GM18861 (cell line): Measurements from ENCODE around the gene GTF2H1.
"Not testable (repeated sequence)": the region's sequence is repeated elsewhere in the genome, so short reads cannot be mapped to it uniquely, and the experiment has no call there.

Source experiments
- ATAC-seq: cut with Tn5 transposase; IDR thresholded peaks from one replicate; pipeline ENCODE4 v1.9.1; 2021; ENCODE audit not compliant: unreplicated experiment

GTF2H1 gene

GRCh38 chr11:18317551-18317950, 4.8 kb upstream of the GTF2H1 start:
- no peak for ATAC-seq

- no peak for ATAC-seq
Observed at GRCh38 chr11:18319914-18320313, 2.5 kb upstream of the GTF2H1 start.

GRCh38 chr11:18320617-18321016, 1.8 kb upstream of the GTF2H1 start:
- no peak for ATAC-seq

- peak; percentile 2 for ATAC-seq
Observed at GRCh38 chr11:18321578-18321968, 794 bp upstream of the GTF2H1 start.

GRCh38 chr11:18322818-18323570, 627 bp downstream of the GTF2H1 start:
- no peak for ATAC-seq

GRCh38 chr11:18323881-18324280, 1.5 kb downstream of the GTF2H1 start:
- not testable (repeated sequence) for ATAC-seq

GRCh38 chr11:18324381-18324780, 2.0 kb downstream of the GTF2H1 start:
- no peak for ATAC-seq

- ATAC-seq = peak; percentile 60
Observed at GRCh38 chr11:18329196-18329870, 7.0 kb downstream of the GTF2H1 start.

GRCh38 chr11:18330921-18331320, 8.6 kb downstream of the GTF2H1 start:
- no peak for ATAC-seq

- ATAC-seq = no peak
Observed at GRCh38 chr11:18332302-18332701, 9.9 kb downstream of the GTF2H1 start.

- no peak for ATAC-seq
Observed at GRCh38 chr11:18332891-18333290, 10.5 kb downstream of the GTF2H1 start.

- no peak for ATAC-seq
Observed at GRCh38 chr11:18347471-18348125, 25.2 kb downstream of the GTF2H1 start.

GRCh38 chr11:18352581-18352980, 30.2 kb downstream of the GTF2H1 start:
- no peak for ATAC-seq

- no peak for ATAC-seq
Observed at GRCh38 chr11:18358646-18359045, 36.3 kb downstream of the GTF2H1 start.

- no peak for ATAC-seq
Observed at GRCh38 chr11:18361154-18361553, 38.8 kb downstream of the GTF2H1 start.

GRCh38 chr11:18364495-18365073, 42.2 kb downstream of the GTF2H1 start:
- ATAC-seq = no peak

GRCh38 chr11:18365741-18366140, 43.4 kb downstream of the GTF2H1 start:
- no peak for ATAC-seq

- no peak for ATAC-seq
Observed at GRCh38 chr11:18366286-18366685, 43.9 kb downstream of the GTF2H1 start.

GRCh38 chr11:18367431-18367830, 45.1 kb downstream of the GTF2H1 start:
- ATAC-seq = no peak

- ATAC-seq = no peak
Observed at GRCh38 chr11:18368221-18368620, 45.9 kb downstream of the GTF2H1 start.

GRCh38 chr11:18369398-18369797, 47.0 kb downstream of the GTF2H1 start:
- no peak for ATAC-seq

- ATAC-seq = no peak
Observed at GRCh38 chr11:18371279-18371678, 48.9 kb downstream of the GTF2H1 start.
